ENCODE data around the gene ZCWPW2.

Gene ZCWPW2

DNA sequence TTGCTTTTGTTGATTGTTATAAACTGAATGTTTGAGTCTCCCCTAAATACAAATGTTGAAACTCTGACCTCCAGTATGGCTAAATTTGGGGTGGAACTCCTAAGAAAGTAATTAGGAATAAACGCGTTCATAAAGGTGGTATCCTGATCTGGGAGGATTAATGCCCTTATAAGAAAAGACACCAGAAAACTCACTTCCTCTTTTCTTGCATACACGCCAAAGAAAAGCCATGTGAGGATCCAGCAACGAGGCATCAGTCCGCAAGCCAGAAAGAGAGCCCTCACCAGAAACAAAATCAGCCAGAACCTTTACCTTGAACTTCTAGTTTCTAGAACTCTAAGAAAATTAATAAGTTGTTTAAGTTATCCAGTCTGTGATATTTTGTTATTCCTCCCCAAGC is 37.5 kb downstream of the ZCWPW2 start:
- DNase-seq: no peak

DNA sequence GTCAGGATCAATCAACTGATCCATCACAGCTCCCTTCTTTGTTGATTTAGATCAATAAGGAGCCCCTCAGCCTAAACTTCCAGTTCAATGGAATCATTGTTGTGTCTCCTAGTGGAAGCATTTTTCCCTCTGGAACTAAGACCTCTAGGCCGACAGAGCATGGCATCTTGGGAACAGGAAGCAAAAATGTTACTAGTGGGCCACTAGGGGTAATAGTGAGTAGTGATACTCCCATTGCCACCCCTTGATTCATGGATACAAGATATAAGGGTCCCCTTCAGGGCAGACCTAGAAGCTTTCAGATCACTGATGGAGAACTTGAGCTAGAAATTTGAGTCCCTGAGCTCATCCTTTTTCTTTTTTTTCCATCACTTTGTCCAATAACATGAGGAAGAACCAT is 40.5 kb downstream of the ZCWPW2 start:
- no peak for DNase-seq

DNA sequence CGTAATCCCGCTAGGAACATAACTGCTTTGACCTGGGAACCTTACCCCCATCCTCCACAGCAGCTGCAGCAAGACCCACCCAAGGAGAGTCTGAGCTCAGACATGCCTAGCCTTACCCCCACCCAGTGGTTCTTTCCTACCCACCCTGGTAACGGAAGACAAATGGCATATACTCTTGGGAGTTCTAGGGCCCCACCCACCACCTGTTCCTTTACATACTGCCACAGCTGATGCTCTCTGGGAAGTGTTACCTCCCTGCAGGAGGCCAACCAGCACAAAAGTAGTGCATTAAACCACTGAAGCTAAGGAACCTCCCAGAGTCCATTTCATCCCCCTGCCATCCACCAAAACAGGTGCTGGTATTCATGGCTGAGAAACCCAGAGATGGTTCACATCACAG is 50.7 kb downstream of the ZCWPW2 start:
- no peak for DNase-seq

DNA sequence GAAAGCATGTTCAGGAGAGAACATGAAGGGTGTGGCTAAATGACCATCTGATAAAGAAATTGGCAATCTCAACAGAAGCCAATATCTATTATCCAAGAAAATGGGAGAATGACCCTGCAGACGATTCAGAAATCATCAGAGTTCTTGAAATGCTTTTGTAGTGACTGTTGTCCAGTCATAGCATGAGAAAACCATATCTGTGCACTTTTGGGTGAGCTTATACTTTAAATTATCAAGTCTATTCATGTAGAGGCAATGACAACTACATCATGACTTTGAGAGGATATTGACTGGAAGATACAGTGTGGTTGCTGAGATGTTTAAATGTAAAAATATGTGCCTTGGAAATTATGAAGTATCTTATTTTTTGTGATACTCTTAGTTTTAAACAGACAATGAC is 57.7 kb downstream of the ZCWPW2 start:
- DNase-seq: no peak

DNA sequence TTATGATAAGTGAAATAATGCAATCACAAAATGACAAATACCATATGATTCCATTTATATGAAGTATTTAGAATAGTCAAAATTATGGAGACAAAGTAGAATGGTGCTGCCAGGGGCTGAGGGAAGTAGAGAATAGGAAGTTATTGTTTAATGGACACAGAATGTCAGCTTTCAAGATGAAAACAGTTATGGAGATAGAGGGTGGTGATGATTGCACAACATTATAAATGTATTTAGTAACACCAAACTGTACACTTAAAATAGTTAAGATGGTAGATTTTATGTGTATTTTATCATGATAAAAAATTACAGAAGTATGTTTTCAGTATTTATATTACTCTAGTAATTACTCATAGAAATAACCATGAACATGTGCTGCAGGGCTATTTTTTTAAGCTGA is 100.9 kb downstream of the ZCWPW2 start:
- DNase-seq: no peak

DNA sequence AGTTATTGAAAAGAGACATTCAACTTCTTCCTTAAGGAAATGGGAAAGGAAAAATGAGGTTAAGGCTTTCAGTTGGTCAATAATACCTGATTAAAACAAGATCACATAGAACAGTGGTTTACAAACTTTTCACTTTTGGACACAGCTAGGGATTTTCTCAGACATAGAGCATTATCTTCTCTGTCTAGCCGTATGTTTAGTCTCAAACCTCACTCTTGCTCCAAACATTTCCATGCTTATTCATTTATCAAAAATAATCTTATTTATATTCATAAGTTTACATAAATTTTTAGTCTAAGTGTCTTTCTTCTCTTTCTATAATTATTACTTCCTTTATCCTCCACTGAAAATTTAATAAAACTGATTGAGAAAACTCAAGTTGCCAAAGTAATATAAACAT is 114.3 kb downstream of the ZCWPW2 start:
- no peak for DNase-seq

DNA sequence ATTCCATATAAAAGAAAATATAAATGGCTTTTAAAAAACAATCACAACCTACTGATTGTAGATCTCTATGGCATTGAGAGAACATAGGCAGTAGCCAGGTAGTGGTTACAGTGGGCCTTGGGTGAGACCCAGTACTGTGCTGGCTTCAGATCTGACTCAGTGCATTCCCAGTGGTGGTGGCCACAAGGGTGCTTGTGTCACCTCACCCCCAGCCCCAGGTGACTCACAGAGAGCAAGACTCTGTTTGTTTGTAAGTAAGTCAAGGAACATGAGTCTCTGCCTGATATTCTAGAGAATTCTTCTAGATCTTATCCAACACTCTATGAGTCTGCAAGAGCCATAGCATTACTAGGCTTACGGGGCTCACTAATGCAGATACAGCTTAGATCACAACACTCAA is 118.9 kb downstream of the ZCWPW2 start:
- no peak for DNase-seq

DNA sequence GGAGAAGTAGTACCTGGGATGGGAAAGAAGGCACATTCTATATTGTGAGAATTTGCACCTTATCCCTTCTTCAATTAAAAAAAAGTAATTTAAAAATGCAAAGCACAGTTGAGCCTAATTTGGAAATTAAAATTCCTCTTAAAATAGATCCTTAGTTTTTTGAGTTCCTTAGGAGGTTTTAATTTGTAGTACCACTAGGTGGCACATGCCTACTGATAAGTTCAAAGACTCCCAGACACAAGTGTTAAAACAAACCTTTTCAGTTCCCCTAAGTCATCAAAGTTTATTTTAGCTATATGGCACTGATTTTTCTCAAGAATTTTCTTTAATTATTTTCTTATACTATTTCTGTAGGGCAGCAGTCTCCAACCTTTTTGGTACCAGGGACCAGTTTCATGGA is 127.7 kb downstream of the ZCWPW2 start:
- DNase-seq: peak in 1 of 2 donors; percentile 13

DNA sequence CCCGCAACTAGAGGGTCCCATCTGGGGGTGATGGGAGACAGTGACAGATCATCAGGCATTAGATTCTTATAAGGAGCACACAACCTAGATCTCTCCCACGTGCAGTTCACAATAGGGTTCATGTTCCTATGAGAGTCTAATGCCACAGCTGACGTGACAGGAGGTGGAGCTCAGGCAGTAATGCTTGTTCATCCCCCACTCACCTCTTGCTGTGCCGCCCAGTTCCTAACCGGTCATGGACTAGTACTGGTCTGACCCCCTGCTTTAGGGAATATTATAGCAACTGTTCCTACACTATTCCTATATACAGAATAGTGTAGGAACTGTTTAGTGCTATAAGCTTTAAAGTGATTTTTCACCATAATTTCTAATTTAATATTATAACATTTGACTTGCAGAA is 128.2 kb downstream of the ZCWPW2 start:
- DNase-seq: no peak

DNA sequence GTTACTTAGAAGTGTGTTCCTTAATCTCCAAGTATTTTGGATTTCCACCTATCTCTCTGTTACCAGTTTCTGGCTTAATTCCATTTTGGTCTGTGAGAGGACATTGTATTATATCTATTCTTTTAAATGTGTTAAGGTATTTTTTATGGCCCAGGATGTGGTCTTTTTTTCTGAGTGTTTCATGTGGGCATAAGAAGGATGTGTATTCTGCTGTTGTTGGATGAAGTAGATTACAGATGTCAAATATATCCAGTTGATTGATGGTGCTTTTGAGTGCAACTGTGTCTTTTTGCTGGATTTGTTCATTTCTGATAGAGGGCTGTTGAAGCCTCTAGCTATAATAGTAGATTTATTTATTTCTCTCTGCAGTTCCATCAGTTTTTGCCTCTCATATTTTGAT is 136.6 kb downstream of the ZCWPW2 start:
- no peak for DNase-seq

DNA sequence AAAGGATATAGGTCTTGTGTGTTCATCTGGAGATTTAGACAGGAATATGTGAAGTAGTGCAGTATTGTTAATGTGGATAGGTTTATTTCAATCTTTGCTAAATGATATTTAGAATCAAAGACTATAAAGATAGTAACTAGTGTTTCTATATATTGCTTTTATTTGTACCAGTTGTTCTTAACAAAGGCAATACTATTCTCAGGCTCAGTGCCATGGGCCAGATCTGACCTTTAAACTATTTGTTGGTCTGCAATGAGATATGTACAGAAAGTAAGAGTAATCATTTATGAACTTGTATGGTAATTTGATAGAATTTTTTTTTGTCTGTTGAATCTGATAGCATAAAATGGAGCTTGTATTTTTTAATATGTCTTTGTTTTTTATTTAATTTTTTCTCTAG is 146.8 kb downstream of the ZCWPW2 start:
- no peak for DNase-seq

DNA sequence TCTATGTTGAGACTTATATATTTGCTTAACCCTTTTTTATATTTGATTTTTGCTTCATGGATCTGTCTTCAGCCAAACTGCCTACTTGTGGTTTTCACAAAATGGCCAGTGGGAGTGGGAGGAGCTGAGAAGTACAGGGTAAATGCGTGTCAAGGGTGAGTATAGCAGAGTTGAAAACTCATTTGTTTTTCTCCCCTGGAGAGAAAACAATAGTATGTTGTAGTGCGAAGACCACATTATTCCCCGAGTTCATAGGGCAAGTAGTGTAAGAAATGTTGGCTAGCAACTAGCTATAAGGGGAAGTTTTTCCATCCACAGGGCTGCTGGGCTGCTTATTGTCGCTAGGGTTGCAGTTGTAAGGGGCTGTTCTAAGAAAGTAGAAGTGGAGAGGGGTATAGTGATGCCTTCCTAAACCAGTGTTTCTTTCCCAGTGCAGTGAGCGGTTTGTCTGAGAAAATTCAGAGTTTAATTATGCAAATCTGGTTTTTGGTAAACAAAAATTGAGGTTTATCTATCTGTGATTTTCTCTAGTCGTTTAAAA is 153.9 kb downstream of the ZCWPW2 start:
- DNase-seq: no peak

DNA sequence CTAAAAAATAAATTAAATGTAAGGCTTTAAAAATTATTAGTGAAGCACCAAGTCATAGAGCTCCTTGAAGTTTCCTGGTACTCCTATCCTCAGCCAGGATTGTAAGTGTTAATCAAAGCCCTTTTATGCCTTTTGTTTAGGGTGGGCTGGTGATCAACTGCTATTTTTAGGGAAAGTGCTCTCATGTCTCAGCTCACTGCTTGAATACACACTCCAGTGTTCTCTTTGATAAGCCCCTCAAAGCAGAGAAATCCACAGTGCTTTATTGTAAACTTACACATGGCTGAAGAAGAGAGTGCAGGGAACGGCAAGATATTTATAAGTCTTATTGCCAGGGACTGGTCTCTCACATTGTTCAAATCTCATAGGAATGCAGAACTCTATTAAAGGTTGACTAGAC is 156.5 kb downstream of the ZCWPW2 start:
- no peak for DNase-seq

DNA sequence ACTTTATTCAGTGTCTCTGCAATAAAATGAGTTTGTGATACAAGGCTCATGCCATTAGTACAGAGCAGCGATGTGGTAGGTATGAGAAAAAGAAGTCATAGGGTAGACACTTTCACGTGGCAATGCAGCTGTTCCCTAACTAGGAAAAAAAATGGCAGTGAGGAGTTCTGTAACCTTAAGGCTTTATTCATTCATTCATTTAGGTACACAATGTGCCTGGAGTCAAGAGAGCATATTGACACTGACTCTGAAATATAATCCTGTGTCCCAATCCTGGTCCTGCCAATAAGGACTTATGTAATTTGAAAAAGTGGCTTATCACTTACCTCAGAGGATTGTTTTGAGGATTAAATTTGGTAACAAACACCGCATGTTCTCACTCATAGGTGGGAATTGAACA is 173.1 kb downstream of the ZCWPW2 start:
- no peak for DNase-seq

DNA sequence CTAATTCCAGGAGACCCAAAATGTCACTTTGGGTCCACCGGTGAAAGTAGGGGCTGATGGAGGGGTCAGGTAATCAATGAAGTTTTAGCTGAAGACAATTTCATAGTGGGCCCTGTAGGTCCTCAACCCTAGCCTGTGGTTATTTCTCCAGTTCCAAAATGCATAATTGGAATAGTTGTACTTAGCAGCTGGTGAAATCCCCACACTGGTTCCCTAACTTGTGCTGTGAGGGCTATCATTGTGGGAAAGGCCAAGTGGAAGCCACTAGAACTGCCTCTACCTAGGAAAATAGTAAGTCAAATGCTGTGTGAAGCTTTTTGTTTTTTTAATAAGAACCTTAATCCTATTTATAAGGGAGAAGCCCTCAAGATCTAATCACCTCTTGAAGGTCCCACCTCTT is 193.8 kb downstream of the ZCWPW2 start:
- no peak for DNase-seq

DNA sequence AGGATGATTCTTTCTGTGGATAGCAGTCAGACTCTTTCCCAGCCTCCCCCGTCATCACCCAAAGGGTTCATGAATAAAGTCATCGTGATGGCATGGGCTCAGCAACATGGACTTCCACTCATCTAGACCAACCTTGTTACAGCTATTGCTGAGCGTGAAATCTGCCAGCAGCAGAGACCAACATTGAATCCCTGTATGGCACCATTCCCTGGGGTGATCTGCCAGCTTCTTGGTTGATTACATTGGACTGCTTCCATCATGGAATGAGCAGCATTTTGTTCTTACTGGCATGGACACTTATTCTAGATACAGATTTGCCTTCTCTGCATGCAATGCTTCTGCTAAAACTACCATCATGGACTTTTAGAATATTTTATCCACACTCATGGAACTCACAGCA is 195.7 kb downstream of the ZCWPW2 start:
- no peak for DNase-seq

DNA sequence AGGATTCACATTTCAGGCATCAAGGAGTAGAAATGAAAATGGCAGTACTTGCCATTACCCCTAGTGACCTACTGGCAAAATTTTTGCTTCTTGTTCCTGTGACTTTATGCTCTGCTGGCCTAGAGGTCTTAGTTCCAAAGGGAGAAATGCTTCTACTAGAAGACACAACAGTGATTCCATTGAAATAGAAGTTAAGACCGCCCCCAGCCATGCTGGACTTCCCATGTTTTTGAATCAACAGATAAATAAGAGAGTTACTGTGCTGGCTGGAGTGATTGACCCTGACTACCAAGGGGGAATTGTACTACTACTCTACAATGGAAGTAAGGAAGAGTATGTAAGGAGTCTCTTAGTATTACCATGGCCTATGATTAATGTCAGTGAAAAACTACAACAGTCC is 196.3 kb downstream of the ZCWPW2 start:
- no peak for DNase-seq

DNA sequence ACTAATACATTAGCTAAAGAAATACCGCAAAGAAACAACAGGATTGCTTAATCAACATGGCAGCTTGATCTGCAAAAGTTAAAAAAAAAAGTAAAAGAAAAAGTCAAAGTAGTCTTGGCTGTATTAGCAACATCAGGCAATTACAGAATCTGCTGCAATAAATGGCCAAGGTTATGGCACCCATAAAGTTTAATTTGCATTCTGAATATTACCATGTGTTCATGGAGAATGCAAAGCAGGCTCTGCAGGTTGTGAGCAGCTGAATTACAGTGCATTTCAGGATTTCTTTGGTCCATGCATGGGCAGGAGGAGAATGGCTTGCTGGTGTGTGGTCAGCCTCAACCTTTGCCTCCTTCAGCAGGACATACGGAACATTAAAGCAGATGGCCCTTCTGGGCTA is 199.2 kb downstream of the ZCWPW2 start:
- DNase-seq: no peak

DNA sequence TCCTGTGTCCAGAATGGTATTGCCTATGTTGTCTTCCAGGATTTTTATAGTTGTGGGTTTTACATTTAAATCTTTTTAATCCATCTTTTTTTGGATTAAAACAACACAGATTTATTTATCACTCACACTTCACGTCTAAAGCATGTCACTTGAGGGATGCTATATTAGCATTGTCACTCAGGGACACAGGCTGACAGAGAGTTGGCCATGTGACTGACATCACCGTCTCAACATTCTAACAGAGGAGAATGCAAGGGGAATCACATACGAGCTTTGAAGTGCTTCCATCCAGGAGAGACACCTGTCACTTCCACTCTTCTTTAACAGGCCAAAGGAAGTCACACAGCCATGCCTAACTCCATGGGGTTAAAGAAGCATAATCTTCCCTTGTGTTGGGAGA is 204.7 kb downstream of the ZCWPW2 start:
- DNase-seq: no peak

DNA sequence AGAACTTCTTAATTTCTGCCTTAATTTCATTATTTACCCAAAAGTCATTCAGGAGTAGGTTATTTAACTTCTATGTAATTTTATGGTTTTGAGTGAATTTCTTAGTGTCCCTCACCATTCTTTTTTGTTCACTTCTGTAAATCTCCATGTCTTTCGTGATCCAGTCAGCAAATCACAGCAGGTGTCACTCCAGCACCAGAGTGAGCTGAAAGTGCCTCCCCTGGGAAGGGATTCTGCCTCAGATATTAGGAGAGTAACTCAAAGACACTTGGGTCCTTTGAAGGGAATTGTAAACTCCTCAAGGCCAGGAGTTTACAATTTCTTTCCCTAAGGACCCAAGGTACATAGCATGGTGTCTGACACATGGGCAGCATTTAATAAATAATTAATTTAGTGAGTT is 207.7 kb downstream of the ZCWPW2 start:
- no peak for DNase-seq

DNA sequence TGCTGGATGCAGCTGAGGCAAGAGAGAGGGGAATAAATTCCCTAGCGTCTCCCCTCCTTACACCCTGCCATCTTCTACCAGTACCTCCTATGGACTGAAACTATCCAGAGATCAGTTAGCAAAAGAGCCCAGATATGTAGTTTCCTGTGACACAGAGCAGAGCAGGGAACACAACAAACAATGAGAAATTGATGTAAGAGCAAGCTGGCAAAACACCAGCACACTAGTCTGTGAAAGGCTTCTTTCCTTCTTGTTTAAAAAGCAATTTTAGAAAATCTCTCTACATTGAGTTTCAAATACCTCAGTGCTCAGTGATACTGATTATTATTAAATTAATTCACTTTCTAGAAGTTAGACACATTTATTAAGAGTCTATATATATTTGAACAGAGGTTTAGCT is 215.7 kb downstream of the ZCWPW2 start:
- DNase-seq: no peak

DNA sequence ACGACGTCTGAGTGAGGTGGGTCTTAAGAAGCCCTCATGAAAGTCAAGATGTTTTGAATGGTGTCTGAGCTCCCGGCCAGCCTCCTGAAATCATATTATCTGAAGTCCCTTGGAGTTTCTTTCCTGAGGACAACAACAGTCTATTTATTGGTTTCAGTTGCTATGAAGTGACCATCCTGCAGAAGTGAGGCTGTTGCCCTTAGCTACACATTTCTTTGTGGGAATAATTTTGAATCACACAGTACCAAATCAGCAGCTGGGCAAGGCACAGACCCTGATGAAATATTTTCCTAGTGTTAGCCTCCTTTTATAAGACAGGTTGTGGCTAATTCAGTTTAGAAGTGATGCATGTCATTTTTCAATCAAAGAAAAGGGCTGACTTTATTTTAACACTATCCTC is 220.8 kb downstream of the ZCWPW2 start:
- no peak for DNase-seq

DNA sequence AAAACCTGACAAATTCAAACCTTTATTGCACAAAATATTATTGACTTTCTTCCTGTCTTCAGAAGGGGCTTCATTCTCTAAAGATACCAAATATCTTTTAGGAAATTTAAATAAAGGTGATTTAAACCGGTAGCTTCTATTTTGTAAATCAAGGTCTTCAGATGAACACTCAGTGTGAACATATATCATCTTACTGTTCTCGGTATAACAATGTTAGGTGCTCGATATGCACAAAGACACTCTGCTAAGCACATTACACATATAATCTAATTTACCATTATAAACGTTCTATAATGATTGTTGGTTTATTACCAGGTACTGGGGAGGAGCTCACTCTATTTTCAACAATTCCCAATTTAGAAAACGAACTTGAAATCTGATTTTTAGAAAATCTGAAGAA is 225.5 kb downstream of the ZCWPW2 start:
- DNase-seq: no peak

DNA sequence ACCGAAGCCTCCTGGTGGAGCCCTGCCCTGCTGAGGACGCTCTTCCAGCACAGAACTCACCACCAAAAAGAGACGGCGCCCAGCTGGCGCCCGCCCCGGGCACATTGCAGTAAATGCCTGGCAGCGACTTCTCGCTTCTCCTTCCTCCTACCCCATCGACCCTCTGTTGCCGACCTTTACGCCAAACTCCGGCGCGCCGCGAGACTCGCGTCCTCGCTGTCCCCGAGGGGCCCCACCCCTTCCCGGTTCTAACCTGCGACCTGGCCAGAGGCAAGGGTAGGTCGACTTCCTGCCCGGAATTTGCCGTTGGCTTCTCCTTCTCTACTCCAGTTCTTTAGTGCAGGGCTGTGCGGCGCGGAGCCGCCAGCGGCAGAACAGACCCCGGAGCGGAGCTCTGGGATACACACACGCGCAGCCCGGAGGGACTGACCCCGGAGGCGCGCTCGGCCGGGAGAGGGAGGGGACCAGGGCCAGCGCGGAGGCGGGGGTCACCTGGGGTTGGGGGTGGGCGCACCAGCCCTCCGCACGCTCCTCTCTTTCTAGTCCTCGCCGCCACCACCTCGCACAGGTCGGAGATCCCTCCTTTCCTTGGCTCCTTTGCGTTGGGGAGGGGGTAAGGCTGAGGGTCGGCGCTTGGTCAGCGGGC is 226.7 kb downstream of the ZCWPW2 start:
- no peak for DNase-seq
